IMR-90 (cell line): ENCODE measurements around the gene RNF227. TPM values are rescaled to one million over a fixed set of nuclear protein-coding genes. Genes with fewer than 3 reads are reported as not detected.

Source experiments
- ATAC-seq: fragments of 200-7000 bp; cut with Tn5 transposase; 2 replicates; pipeline ENCODE4 v1.9.1; 2020; ENCODE audit warnings: low read depth, mild to moderate bottlenecking, moderate library complexity
- BruUV-seq: library from RNA; stranded (reverse); fragments of 400-500 nt; replicated peaks from 2 replicates; lab custom pipeline; 2021; lab: Mats Ljungman, UMichigan
- CTCF ChIA-PET: fragments of 300-600 bp; formaldehyde crosslinking; extraction: SDS; loops from one replicate; lab custom pipeline; 2021; ENCODE audit warnings: antibody characterized with exemption; lab: Yijun Ruan, JAX
- POLR2A ChIA-PET: fragments of 300-600 bp; sonication (Branson Sonifier 250); formaldehyde crosslinking; loops from one replicate; lab custom pipeline; 2022; ENCODE audit warnings: antibody characterized with exemption; ENCODE audit not compliant: unreplicated experiment; lab: Charles Lee
- DNase-seq: peaks from one replicate; pipeline ENCODE4 v3.0.0; 2013
- H2AFZ ChIP-seq: replicated peaks from 2 replicates; pipeline ENCODE3; 2013; ENCODE audit warnings: low read length, mild to moderate bottlenecking; ENCODE audit not compliant: poor library complexity
- H2AK5ac ChIP-seq: 2 replicates; pipeline ENCODE4 v1.6.1; 2013; ENCODE audit warnings: low read depth, low read length, inconsistent platforms
- H2AK9ac ChIP-seq: replicated peaks from 2 replicates; pipeline ENCODE3; 2013; ENCODE audit warnings: mild to moderate bottlenecking, low read depth, low read length, moderate library complexity; ENCODE audit not compliant: poor library complexity
- H2BK120ac ChIP-seq: 2 replicates; pipeline ENCODE4 v1.6.1; 2013; ENCODE audit warnings: low read depth, low read length, inconsistent platforms
- H2BK15ac ChIP-seq: 3 replicates; pipeline ENCODE4 v1.6.1; 2013; ENCODE audit warnings: low read depth, low read length, inconsistent platforms
- H2BK20ac ChIP-seq: 2 replicates; pipeline ENCODE4 v1.6.1; 2013; ENCODE audit warnings: low read depth, mild to moderate bottlenecking, inconsistent platforms, low read length, moderate library complexity
- H2BK5ac ChIP-seq: 2 replicates; pipeline ENCODE4 v1.6.1; 2013; ENCODE audit warnings: mild to moderate bottlenecking, low read depth, low read length, inconsistent platforms; ENCODE audit not compliant: poor library complexity, severe bottlenecking
- H3K14ac ChIP-seq: replicated peaks from 2 replicates; pipeline ENCODE4 v1.6.1; 2013; ENCODE audit warnings: low read depth, low read length, inconsistent platforms
- H3K18ac ChIP-seq: 2 replicates; pipeline ENCODE4 v1.6.1; 2013; ENCODE audit warnings: low read depth, low read length, control low read depth
- H3K23ac ChIP-seq: 2 replicates; pipeline ENCODE4 v1.6.1; 2013; ENCODE audit warnings: low read depth, low read length, inconsistent platforms
- H3K27ac ChIP-seq: 2 replicates; pipeline ENCODE4 v1.5.1; 2013; ENCODE audit warnings: mild to moderate bottlenecking, control low read depth, low read length; ENCODE audit not compliant: insufficient read depth
- H3K27me3 ChIP-seq: 2 replicates; pipeline ENCODE4 v1.6.1; 2013; ENCODE audit warnings: low read length; ENCODE audit not compliant: control insufficient read depth, insufficient read depth
- H3K36me3 ChIP-seq: 2 replicates; pipeline ENCODE4 v1.6.1; 2013; ENCODE audit warnings: low read length, mixed read lengths; ENCODE audit not compliant: control insufficient read depth, insufficient read depth
- H3K4ac ChIP-seq: 2 replicates; pipeline ENCODE4 v1.6.1; 2013; ENCODE audit warnings: low read depth, low read length, inconsistent platforms
- H3K4me1 ChIP-seq: 2 replicates; pipeline ENCODE4 v1.6.1; 2013; ENCODE audit warnings: low read length, mixed read lengths; ENCODE audit not compliant: control insufficient read depth, insufficient read depth
- H3K4me2 ChIP-seq: 2 replicates; pipeline ENCODE4 v1.6.1; 2013; ENCODE audit warnings: low read depth, mild to moderate bottlenecking, control low read depth, low read length, moderate library complexity
- H3K4me3 ChIP-seq: 2 replicates; pipeline ENCODE4 v1.5.1; 2013; ENCODE audit warnings: low read depth, mild to moderate bottlenecking, control low read depth, low read length, moderate library complexity; ENCODE audit not compliant: insufficient read depth
- H3K56ac ChIP-seq: 2 replicates; pipeline ENCODE4 v1.6.1; 2013; ENCODE audit warnings: low read length, inconsistent platforms; ENCODE audit not compliant: insufficient read depth; ENCODE audit errors: extremely low read depth
- H3K79me1 ChIP-seq, 2 experiments: 2 replicates each; pipeline ENCODE4 v1.6.1; 2013; ENCODE audit warnings: low read length in 2 of 2, inconsistent platforms in 1 of 2, low read depth in 1 of 2
- H3K9ac ChIP-seq: 2 replicates; pipeline ENCODE4 v1.6.1; 2013; ENCODE audit warnings: low read depth, low read length, control low read depth
- H3K9me1 ChIP-seq: 2 replicates; pipeline ENCODE4 v1.6.1; 2013; ENCODE audit warnings: low read length, inconsistent platforms; ENCODE audit not compliant: insufficient read depth
- H3K9me3 ChIP-seq: 2 replicates; pipeline ENCODE4 v1.6.1; 2013; ENCODE audit warnings: low read length; ENCODE audit not compliant: control insufficient read depth, insufficient read depth
- H4K20me1 ChIP-seq: 2 replicates; pipeline ENCODE4 v1.6.1; 2013; ENCODE audit warnings: low read length, inconsistent platforms; ENCODE audit not compliant: insufficient read depth
- H4K5ac ChIP-seq: 2 replicates; pipeline ENCODE4 v1.6.1; 2013; ENCODE audit warnings: mild to moderate bottlenecking, low read depth, low read length, control low read depth
- H4K8ac ChIP-seq, 2 experiments: 2 replicates each; pipeline ENCODE4 v1.6.1; 2013; ENCODE audit warnings: low read depth in 2 of 2, low read length in 2 of 2, control low read depth in 1 of 2, inconsistent platforms in 1 of 2
- H4K91ac ChIP-seq: 2 replicates; pipeline ENCODE4 v1.6.1; 2013; ENCODE audit warnings: low read depth, low read length, inconsistent platforms; ENCODE audit not compliant: insufficient read depth
- BHLHE40 ChIP-seq: fragments of 150-350 bp; IDR thresholded peaks from 2 replicates; pipeline ENCODE4 v1.6.1; 2016; ENCODE audit warnings: mild to moderate bottlenecking, low read depth, low read length
- CEBPB ChIP-seq: IDR thresholded peaks from 2 replicates; pipeline ENCODE4 v1.6.1; 2012; ENCODE audit warnings: low read depth, low read length, improper control_type of control experiment
- CHD1 ChIP-seq: IDR thresholded peaks from 2 replicates; pipeline ENCODE4 v1.6.1; 2012; ENCODE audit warnings: low read depth, low read length, improper control_type of control experiment
- FOS ChIP-seq: fragments of 150-350 bp; IDR thresholded peaks from 2 replicates; pipeline ENCODE4 v1.6.1; 2016; ENCODE audit warnings: low read depth, low read length
- MAFK ChIP-seq: IDR thresholded peaks from 2 replicates; pipeline ENCODE4 v1.6.1; 2012; ENCODE audit warnings: low read depth, low read length, improper control_type of control experiment
- MAZ ChIP-seq: IDR thresholded peaks from 2 replicates; pipeline ENCODE4 v1.6.1; 2012; ENCODE audit warnings: low read depth, mild to moderate bottlenecking, low read length, improper control_type of control experiment, moderate library complexity, borderline replicate concordance
- MXI1 ChIP-seq: IDR thresholded peaks from 2 replicates; pipeline ENCODE4 v1.6.1; 2012; ENCODE audit warnings: low read depth, mild to moderate bottlenecking, low read length, moderate library complexity, borderline replicate concordance
- NFE2L2 ChIP-seq: fragments of 150-350 bp; IDR thresholded peaks from 2 replicates; pipeline ENCODE4 v1.6.1; 2016; ENCODE audit warnings: low read depth, mild to moderate bottlenecking, low read length
- POLR2A ChIP-seq: IDR thresholded peaks from 2 replicates; pipeline ENCODE4 v1.6.1; 2012; ENCODE audit warnings: mild to moderate bottlenecking, low read depth, low read length
- RAD21 ChIP-seq: IDR thresholded peaks from 2 replicates; pipeline ENCODE4 v1.6.1; 2012; ENCODE audit warnings: low read length, improper control_type of control experiment
- RCOR1 ChIP-seq: IDR thresholded peaks from 2 replicates; pipeline ENCODE4 v1.6.1; 2012; ENCODE audit warnings: mild to moderate bottlenecking, low read length, improper control_type of control experiment; ENCODE audit not compliant: insufficient replicate concordance
- SMC3 ChIP-seq: fragments of 150-350 bp; IDR thresholded peaks from 2 replicates; pipeline ENCODE4 v1.6.1; 2016; ENCODE audit warnings: low read depth, mild to moderate bottlenecking, antibody characterized with exemption, low read length, moderate library complexity
- USF2 ChIP-seq: fragments of 150-350 bp; IDR thresholded peaks from 2 replicates; pipeline ENCODE4 v1.6.1; 2017; ENCODE audit warnings: mild to moderate bottlenecking, antibody characterized with exemption, low read length, low read depth
- WGBS, 2 experiments: methylation state at CpG; one replicate each; pipeline versions ENCODE4 v1.1.5 to v1.1.7; 2013; ENCODE audit warnings: missing lambda C conversion rate in 2 of 2; ENCODE audit not compliant: insufficient read length in 1 of 2; ENCODE audit errors: extremely low coverage in 2 of 2; 5-methylcytosine and 5-hydroxymethylcytosine counted together
- dilution Hi-C: fragments of 300-500 bp; cut with HindIII; formaldehyde crosslinking; loops from one replicate; pipeline ENCODE4 v1.14.3; 2018; ENCODE audit warnings: low sequenced_read_pairs; ENCODE audit not compliant: unreplicated experiment
- in situ Hi-C: fragments of 300-500 bp; cut with MboI; formaldehyde crosslinking; loops from 3 replicates; pipeline ENCODE4 v1.14.3; 2019; ENCODE audit warnings: low sequenced_read_pairs, inconsistent platforms, mixed read lengths
- intact Hi-C: fragments of 100-400 bp; cut with micrococcal nuclease; formaldehyde crosslinking; loops from 2 replicates; pipeline ENCODE4 v1.10.0; 2022
- polyA plus RNA-seq, 3 experiments: library from polyadenylated mRNA; depleted of rRNA; stranded (reverse); fragments of >200 nt; gene quantifications; 2 replicates each; pipeline ENCODE4 v1.2.3, GENCODE V29; 2012; ENCODE audit warnings: low replicate concordance in 1 of 3
- total RNA-seq: library from RNA; depleted of rRNA; stranded (reverse); fragments of >200 nt; gene quantifications from 2 replicates; pipeline ENCODE4 v1.2.3, GENCODE V29; 2012
- TF ChIP-seq, protein P1 (sequence below): conservative IDR thresholded peaks from 2 replicates; pipeline ENCODE4 v1.5.1; 2012; ENCODE audit warnings: mild to moderate bottlenecking, low read depth, low read length, improper control_type of control experiment
- TF ChIP-seq, protein P2 (sequence below): fragments of 150-350 bp; IDR thresholded peaks from 2 replicates; pipeline ENCODE4 v1.6.1; 2016; ENCODE audit warnings: low read depth, mild to moderate bottlenecking, low read length, moderate library complexity, borderline replicate concordance

Gene RNF227
- total and polyA plus RNA-seq, 2 of the 4 experiments (the other 2 are of a cell fraction), result 1.3 to 3.1 TPM

DNA sequence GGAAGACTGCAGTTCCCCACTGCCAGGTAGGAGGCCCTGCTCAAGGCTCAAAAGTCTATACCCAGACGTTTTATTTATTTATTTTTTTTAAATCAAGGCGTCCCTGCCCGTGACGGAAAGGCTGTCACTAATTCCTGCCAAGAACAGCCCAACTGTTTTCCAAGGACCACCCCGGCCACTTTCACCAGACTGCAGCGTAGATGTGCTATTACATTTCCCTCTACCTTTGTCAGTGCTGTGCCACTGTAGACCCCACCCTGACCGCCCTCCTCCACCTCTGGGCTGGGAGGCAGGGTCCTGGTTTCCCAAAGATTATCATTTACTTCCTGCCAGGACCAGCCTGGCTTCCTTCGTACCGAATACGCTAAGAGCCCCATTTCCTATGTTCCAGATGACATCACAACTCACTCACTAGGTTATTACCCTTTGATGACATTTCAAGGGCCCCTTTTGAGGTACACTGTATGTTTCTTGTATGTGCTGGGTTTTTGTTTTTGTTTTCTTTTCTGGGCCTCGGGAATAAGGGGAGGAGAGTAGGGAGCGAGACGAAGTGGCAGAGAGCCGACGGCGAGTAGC lies 6.3 kb upstream of the RNF227 start:
- Histone ChIP-seq H4K20me1 (no peaks in the 10 kb centered on the region), H4K8ac (peak overlapping the region; percentile 94 to 99), H3K9ac (peak overlapping the region; percentile 62), H2BK20ac (no peak overlapping the region), H2AFZ (peak overlapping the region; percentile 90), H3K4me2 (peak overlapping the region; percentile 61), H3K4me1 (peaks cover 2% of the 10 kb centered on the region; the same call in 1 of the 2 replicates), H3K14ac (peak overlapping the region; percentile 87), H3K79me1 (no peaks in the 10 kb centered on the region), H2BK5ac (no peak overlapping the region), H4K5ac (peak overlapping the region; percentile 98), H3K4ac (peak overlapping the region; percentile 86), H3K27me3 (no peaks in the 10 kb centered on the region), H3K56ac (0 out of 2 replicates have a peak overlapping the region, but pooled peaks have one; percentile 8), H3K9me1 (peaks cover 9% of the 10 kb centered on the region), H2AK5ac (0 out of 2 replicates have a peak overlapping the region, but pooled peaks have one; percentile 59), H2BK15ac (0 out of 3 replicates have a peak overlapping the region, but pooled peaks have one; percentile 3), H3K4me3 (peak overlapping the region; percentile 30; the same call in 1 of the 2 replicates), H3K27ac (peak overlapping the region; percentile 19), H3K9me3 (no peaks in the 10 kb centered on the region), H3K23ac (peak overlapping the region; percentile 67; the same call in 1 of the 2 replicates), H3K18ac (peak overlapping the region; percentile 10), H4K91ac (peak overlapping the region; percentile 45), H2BK120ac (peak overlapping the region; percentile 32), H2AK9ac (peak overlapping the region; percentile 33), H3K36me3 (no peaks in the 10 kb centered on the region)
- in situ Hi-C loops (no loop called here), dilution Hi-C loops (no loop called here), intact Hi-C loops (no loop called here)
- DNase-seq (no peak), ATAC-seq (no peak; the same call in 1 of the 2 replicates)
- POLR2A ChIA-PET, result no interaction called here
- WGBS, 2 experiments, result 78% methylated on average over 3 of the region's 16 CpGs; no CpG with 5 or more reads in 1 of the 2 experiments
- TF ChIP-seq MXI1, result no peak
- TF ChIP-seq BHLHE40, result no peak
- TF ChIP-seq MAZ, result no peak
- no peak for TF ChIP-seq POLR2A
- TF ChIP-seq, protein P1, sequence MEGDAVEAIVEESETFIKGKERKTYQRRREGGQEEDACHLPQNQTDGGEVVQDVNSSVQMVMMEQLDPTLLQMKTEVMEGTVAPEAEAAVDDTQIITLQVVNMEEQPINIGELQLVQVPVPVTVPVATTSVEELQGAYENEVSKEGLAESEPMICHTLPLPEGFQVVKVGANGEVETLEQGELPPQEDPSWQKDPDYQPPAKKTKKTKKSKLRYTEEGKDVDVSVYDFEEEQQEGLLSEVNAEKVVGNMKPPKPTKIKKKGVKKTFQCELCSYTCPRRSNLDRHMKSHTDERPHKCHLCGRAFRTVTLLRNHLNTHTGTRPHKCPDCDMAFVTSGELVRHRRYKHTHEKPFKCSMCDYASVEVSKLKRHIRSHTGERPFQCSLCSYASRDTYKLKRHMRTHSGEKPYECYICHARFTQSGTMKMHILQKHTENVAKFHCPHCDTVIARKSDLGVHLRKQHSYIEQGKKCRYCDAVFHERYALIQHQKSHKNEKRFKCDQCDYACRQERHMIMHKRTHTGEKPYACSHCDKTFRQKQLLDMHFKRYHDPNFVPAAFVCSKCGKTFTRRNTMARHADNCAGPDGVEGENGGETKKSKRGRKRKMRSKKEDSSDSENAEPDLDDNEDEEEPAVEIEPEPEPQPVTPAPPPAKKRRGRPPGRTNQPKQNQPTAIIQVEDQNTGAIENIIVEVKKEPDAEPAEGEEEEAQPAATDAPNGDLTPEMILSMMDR, result no peak
- no peak for TF ChIP-seq MAFK
- no peak for TF ChIP-seq USF2
- no peak for TF ChIP-seq CHD1
- TF ChIP-seq FOS, result no peak
- TF ChIP-seq, protein P2, sequence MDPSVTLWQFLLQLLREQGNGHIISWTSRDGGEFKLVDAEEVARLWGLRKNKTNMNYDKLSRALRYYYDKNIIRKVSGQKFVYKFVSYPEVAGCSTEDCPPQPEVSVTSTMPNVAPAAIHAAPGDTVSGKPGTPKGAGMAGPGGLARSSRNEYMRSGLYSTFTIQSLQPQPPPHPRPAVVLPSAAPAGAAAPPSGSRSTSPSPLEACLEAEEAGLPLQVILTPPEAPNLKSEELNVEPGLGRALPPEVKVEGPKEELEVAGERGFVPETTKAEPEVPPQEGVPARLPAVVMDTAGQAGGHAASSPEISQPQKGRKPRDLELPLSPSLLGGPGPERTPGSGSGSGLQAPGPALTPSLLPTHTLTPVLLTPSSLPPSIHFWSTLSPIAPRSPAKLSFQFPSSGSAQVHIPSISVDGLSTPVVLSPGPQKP, result no peak
- TF ChIP-seq CEBPB, result no peak
- TF ChIP-seq NFE2L2, result no peak
- no peak for TF ChIP-seq SMC3
- TF ChIP-seq RCOR1, result no peak
- no peak for TF ChIP-seq RAD21
- BruUV-seq, result no TSS peak
- CTCF ChIA-PET, result no interaction called here
